Lower leg skin (tissue), 4 donors: ENCODE results near the gene NAALADL2. TPM values are rescaled to one million over a fixed set of nuclear protein-coding genes. Genes with fewer than 3 reads are reported as not detected.

Experiments
- DNase-seq, 2 donors: peaks; one replicate each; pipeline ENCODE4 v3.0.0-alpha.2; 2019; ENCODE audit warnings: low spot score in 2 of 2
- H3K4me3 ChIP-seq: fragments of 200-600 bp; sonication (generic); 2 replicates; pipeline ENCODE4 v1.5.1; 2017; ENCODE audit warnings: mild to moderate bottlenecking, low read depth; ENCODE audit not compliant: poor library complexity, severe bottlenecking
- CTCF ChIP-seq, 3 donors: fragments of 450-650 bp; IDR thresholded peaks; one replicate each; pipeline ENCODE4 v1.5.1; 2016; ENCODE audit warnings: antibody characterized with exemption in 3 of 3, mild to moderate bottlenecking in 3 of 3, moderate library complexity in 2 of 3
- POLR2A ChIP-seq, 2 donors: fragments of 450-650 bp; IDR thresholded peaks; one replicate each; pipeline ENCODE4 v1.6.1; 2016 to 2017; ENCODE audit warnings: antibody characterized with exemption in 2 of 2, mild to moderate bottlenecking in 1 of 2, moderate library complexity in 1 of 2
- WGBS, 2 donors: methylation state at CpG; one replicate each; pipeline ENCODE4 v1.1.5; 2018; 5-methylcytosine and 5-hydroxymethylcytosine counted together
- intact Hi-C: fragments of 100-400 bp; cut with DNase I; formaldehyde crosslinking; loops from one replicate; pipeline ENCODE4 v1.15.0; 2023; ENCODE audit warnings: low total_unique reads
- total RNA-seq, 4 donors: library from RNA; depleted of rRNA; stranded (reverse); fragments of >200 nt; gene quantifications; one replicate each; pipeline ENCODE4 v1.1.0, GENCODE V29; 2016

NAALADL2 gene
- total RNA-seq, 4 donors from 2014 or later: 3.6 to 8.1 (median 4.6) TPM

- intact Hi-C loops: no loop called here
These were observed 290.5 kb downstream of the NAALADL2 start for GRCh38 chr3:175149675-175150074.

GRCh38 chr3:175150812-175151401 is 291.8 kb downstream of the NAALADL2 start:
- intact Hi-C loops: no loop called here
- 52 to 55% methylated on average over 4 of the region's 4 CpGs for WGBS, 2 donors
- peak; percentile 34 to 81 for DNase-seq
- H3K4me3 ChIP-seq: no peak overlapping the region
- no peak for TF ChIP-seq CTCF (IDR thresholded peaks at IDR 0.05)
- no peak for TF ChIP-seq POLR2A (IDR thresholded peaks at IDR 0.05)

More at GRCh38 chr3:175149675-175150074, 290.5 kb downstream of the NAALADL2 start:
- WGBS, 2 donors: 39% methylated on average over 4 of the region's 4 CpGs
- TF ChIP-seq CTCF (IDR thresholded peaks at IDR 0.05): no peak
- TF ChIP-seq POLR2A (IDR thresholded peaks at IDR 0.05): no peak
- no peak overlapping the region for H3K4me3 ChIP-seq
- DNase-seq: peak; percentile 38 to 84

- no peak overlapping the region for H3K4me3 ChIP-seq
- no peak for TF ChIP-seq CTCF (IDR thresholded peaks at IDR 0.05)
- TF ChIP-seq POLR2A (IDR thresholded peaks at IDR 0.05): no peak
- intact Hi-C loops: no loop called here
- WGBS, 2 donors: 92 to 93% methylated on average over 2 of the region's 2 CpGs
- DNase-seq: no peak
These were observed 294.5 kb downstream of the NAALADL2 start for GRCh38 chr3:175153595-175153994.

GRCh38 chr3:175155172-175155571 is 296.0 kb downstream of the NAALADL2 start:
- no peak overlapping the region for H3K4me3 ChIP-seq
- TF ChIP-seq POLR2A (IDR thresholded peaks at IDR 0.05): no peak
- TF ChIP-seq CTCF (IDR thresholded peaks at IDR 0.05): no peak
- no peak for DNase-seq
- 90% methylated on average over 2 of the region's 2 CpGs for WGBS, 2 donors
- intact Hi-C loops: no loop called here

GRCh38 chr3:175159202-175159601 is 300.1 kb downstream of the NAALADL2 start:
- no peak for DNase-seq
- H3K4me3 ChIP-seq: no peak overlapping the region
- intact Hi-C loops: no loop called here
- TF ChIP-seq CTCF (IDR thresholded peaks at IDR 0.05): no peak
- no peak for TF ChIP-seq POLR2A (IDR thresholded peaks at IDR 0.05)

- 92 to 95% methylated on average over 5 of the region's 5 CpGs for WGBS, 2 donors
- no peak for DNase-seq
- intact Hi-C loops: no loop called here
- TF ChIP-seq POLR2A (IDR thresholded peaks at IDR 0.05) (no peak), CTCF (IDR thresholded peaks at IDR 0.05) (no peak)
- H3K4me3 ChIP-seq: no peak overlapping the region
These were observed 302.2 kb downstream of the NAALADL2 start for GRCh38 chr3:175161291-175161690.
